Erythroblast (primary cell): Measurements from ENCODE around the gene P2RY6.

ENCODE experiments used
- GATA1 ChIP-seq: IDR thresholded peaks from 2 replicates; pipeline ENCODE4 v1.6.1; 2011; ENCODE audit warnings: low read depth, mild to moderate bottlenecking, control low read depth, low read length, moderate library complexity
- POLR2A ChIP-seq: IDR thresholded peaks from 2 replicates; pipeline ENCODE4 v1.6.1; 2011; ENCODE audit warnings: mild to moderate bottlenecking, low read length

GRCh38 chr11:73320763-73321603 lies 48.8 kb downstream of the P2RY6 start:
- TF ChIP-seq POLR2A (no peak), GATA1 (no peak)
